Coronary artery (tissue), 2 donors: ENCODE data around the gene TMA7B.

ENCODE experiments used
- DNase-seq: peaks from one replicate; pipeline ENCODE4 v3.0.0-alpha.2; 2017; ENCODE audit warnings: low spot score
- H3K27ac ChIP-seq, 2 donors: fragments of 200-600 bp; sonication (generic); one replicate each; pipeline ENCODE4 v1.5.1; 2016 to 2019
- H3K4me3 ChIP-seq: fragments of 200-600 bp; sonication (generic); 2 replicates; pipeline ENCODE4 v1.5.1; 2016; ENCODE audit warnings: mild to moderate bottlenecking, moderate library complexity
- TF ChIP-seq, protein P1 (sequence below): fragments of 200-600 bp; sonication (generic); IDR thresholded peaks from one replicate; pipeline ENCODE4 v1.5.1; 2019; ENCODE audit warnings: antibody characterized with exemption

TMA7B gene

DNA sequence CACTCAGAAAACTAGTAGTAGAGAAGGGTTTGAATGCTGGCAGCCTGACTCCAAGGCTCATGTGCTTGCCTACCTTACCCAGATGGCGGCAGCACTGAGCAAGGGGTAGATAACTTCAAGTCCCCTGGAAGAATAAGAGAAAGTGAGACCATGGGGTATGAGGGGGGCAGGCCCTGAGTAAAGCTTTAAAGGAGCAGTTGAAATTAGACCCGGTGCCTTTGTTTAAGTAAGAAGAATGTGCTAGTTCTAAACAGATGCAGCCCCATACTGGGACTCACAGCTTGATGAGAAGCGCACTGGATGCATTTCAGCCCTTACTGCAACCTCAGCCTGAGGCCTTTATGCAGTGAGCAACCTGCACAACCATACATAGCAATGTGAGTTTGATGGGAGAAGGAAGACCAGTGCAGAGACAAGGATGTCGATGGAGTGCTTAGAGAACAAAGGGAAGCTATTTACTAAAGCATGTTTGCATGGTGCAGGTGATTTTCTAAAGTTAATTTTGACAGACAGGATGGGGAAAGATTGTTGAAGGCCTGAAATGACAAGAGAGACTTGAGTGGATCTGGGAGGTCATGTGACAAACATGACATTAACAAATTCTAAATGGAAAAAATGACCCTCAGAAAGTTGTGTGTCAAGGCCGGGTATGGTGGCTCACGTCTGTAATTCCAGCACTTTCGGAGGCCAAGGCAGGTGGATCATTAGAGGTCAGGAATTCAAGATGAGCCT is 27.1 kb upstream of the TMA7B start:
- no peak for DNase-seq
- Histone ChIP-seq H3K4me3 (no peak overlapping the region), H3K27ac (no peak overlapping the region)
- TF ChIP-seq, protein P1, sequence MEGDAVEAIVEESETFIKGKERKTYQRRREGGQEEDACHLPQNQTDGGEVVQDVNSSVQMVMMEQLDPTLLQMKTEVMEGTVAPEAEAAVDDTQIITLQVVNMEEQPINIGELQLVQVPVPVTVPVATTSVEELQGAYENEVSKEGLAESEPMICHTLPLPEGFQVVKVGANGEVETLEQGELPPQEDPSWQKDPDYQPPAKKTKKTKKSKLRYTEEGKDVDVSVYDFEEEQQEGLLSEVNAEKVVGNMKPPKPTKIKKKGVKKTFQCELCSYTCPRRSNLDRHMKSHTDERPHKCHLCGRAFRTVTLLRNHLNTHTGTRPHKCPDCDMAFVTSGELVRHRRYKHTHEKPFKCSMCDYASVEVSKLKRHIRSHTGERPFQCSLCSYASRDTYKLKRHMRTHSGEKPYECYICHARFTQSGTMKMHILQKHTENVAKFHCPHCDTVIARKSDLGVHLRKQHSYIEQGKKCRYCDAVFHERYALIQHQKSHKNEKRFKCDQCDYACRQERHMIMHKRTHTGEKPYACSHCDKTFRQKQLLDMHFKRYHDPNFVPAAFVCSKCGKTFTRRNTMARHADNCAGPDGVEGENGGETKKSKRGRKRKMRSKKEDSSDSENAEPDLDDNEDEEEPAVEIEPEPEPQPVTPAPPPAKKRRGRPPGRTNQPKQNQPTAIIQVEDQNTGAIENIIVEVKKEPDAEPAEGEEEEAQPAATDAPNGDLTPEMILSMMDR, result no peak

DNA sequence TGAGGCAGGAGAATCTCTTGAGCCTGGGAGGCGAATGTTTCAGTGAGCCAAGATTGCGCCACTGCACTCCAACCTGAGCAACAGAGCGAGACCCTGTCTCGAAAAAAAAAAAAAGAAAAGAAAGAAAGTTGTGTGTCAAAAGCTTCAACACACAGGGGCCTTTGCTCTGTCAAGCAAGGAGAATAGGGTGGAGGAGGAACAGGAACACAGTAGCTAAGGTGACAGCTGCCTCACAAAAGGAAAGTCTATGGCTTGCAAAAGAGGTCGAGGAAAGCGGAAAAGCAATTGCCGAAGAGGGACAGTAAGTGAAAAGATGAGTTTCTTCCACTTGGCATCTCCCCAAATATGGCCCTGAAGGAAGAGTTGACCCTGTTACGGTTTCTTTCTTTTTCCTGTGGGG is 26.5 kb upstream of the TMA7B start:
- no peak for DNase-seq

GRCh38 chr22:39935116-39935515 is 25.1 kb upstream of the TMA7B start:
- Histone ChIP-seq H3K27ac (no peak overlapping the region), H3K4me3 (no peak overlapping the region)
- DNase-seq, result no peak
- TF ChIP-seq, protein P1, result no peak

More for the DNA sequence above, 26.5 kb upstream of the TMA7B start:
- H3K4me3 ChIP-seq, result no peak overlapping the region
- no peak overlapping the region for H3K27ac ChIP-seq
- TF ChIP-seq, protein P1, result no peak

DNA sequence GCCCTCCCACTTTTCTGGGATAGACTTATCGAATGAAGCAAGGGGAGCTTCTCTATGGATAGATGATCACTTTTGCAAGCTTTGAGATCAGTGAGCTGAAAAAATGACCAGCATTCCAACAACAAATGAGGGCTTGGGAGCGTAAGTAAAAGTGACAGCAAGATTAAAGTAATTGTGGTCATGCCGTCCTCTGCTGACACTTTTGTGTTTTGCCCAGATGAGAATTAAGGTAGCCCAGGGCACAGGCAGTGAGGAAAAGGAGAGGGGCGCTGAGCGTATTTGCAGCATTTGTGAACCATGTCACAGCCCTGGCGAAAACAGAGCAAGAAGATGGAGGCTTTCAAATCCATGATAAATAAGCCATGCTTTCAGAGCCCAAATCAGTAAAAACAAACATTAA is 24.6 kb upstream of the TMA7B start:
- H3K27ac ChIP-seq, result no peak overlapping the region
- DNase-seq, result no peak

GRCh38 chr22:39936523-39937145 is 23.6 kb upstream of the TMA7B start:
- no peak for DNase-seq
- TF ChIP-seq, protein P1, result no peak
- Histone ChIP-seq H3K27ac (no peak overlapping the region), H3K4me3 (no peak overlapping the region)

More for the DNA sequence above, 24.6 kb upstream of the TMA7B start:
- H3K4me3 ChIP-seq, result no peak overlapping the region
- TF ChIP-seq, protein P1, result no peak

- Histone ChIP-seq H3K4me3 (no peak overlapping the region), H3K27ac (no peak overlapping the region)
- no peak for DNase-seq
- TF ChIP-seq, protein P1, result no peak
Observed at GRCh38 chr22:39937906-39938305, 22.3 kb upstream of the TMA7B start.
